Astrocyte (in vitro differentiated cells and primary cell): ENCODE results near the gene ESYT1. TPM values are rescaled to one million over a fixed set of nuclear protein-coding genes. Genes with fewer than 3 reads are reported as not detected.

Experiments
- DNase-seq: peaks from one replicate; pipeline ENCODE4 v3.0.0-alpha.2; 2010; ENCODE audit warnings: low read depth
- FAIRE-seq: peaks from 2 replicates; lab custom pipeline; 2011; peaks lifted over from hg19 to GRCh38; lab: Jason Lieb, UNC
- H2AFZ ChIP-seq: 2 replicates; pipeline ENCODE4 v1.6.0; 2012; ENCODE audit warnings: low read depth, low read length, inconsistent platforms
- H3K27ac ChIP-seq: 2 replicates; pipeline ENCODE4 v1.5.1; 2011; ENCODE audit warnings: low read depth, low read length, inconsistent platforms
- H3K27me3 ChIP-seq: 2 replicates; pipeline ENCODE4 v1.6.0; 2011; ENCODE audit warnings: low read length, inconsistent platforms; ENCODE audit not compliant: insufficient read depth
- H3K36me3 ChIP-seq: 2 replicates; pipeline ENCODE4 v1.5.1; 2011; ENCODE audit warnings: low read length, inconsistent platforms; ENCODE audit not compliant: insufficient read depth
- H3K4me1 ChIP-seq: 2 replicates; pipeline ENCODE4 v1.5.1; 2011; ENCODE audit warnings: low read length, inconsistent platforms; ENCODE audit not compliant: insufficient read depth
- H3K4me2 ChIP-seq: 2 replicates; pipeline ENCODE4 v1.6.0; 2012; ENCODE audit warnings: low read length, inconsistent platforms
- H3K4me3 ChIP-seq: 2 replicates; pipeline ENCODE4 v1.5.1; 2011; ENCODE audit warnings: low read depth, mild to moderate bottlenecking, low read length, inconsistent platforms; ENCODE audit not compliant: insufficient read depth
- H3K79me2 ChIP-seq: 2 replicates; pipeline ENCODE4 v1.6.0; 2012; ENCODE audit warnings: mild to moderate bottlenecking, low read length, inconsistent platforms; ENCODE audit not compliant: insufficient read depth
- H3K9ac ChIP-seq: 2 replicates; pipeline ENCODE4 v1.6.0; 2012; ENCODE audit warnings: mild to moderate bottlenecking, low read length, inconsistent platforms
- H3K9me3 ChIP-seq: 2 replicates; pipeline ENCODE4 v1.5.1; 2012; ENCODE audit warnings: low read depth, mild to moderate bottlenecking, low read length, inconsistent platforms; ENCODE audit not compliant: insufficient read depth
- H4K20me1 ChIP-seq: 2 replicates; pipeline ENCODE4 v1.6.0; 2012; ENCODE audit warnings: low read length, inconsistent platforms; ENCODE audit not compliant: insufficient read depth
- H3K27ac Mint-ChIP-seq: one replicate; pipeline ENCODE4 v1.8.0; 2021; ENCODE audit warnings: mild to moderate bottlenecking, mixed read lengths; ENCODE audit not compliant: unreplicated experiment
- H3K27me3 Mint-ChIP-seq: one replicate; pipeline ENCODE4 v1.8.0; 2021; ENCODE audit warnings: low read depth, mixed read lengths; ENCODE audit not compliant: unreplicated experiment
- H3K36me3 Mint-ChIP-seq: one replicate; pipeline ENCODE4 v1.8.0; 2021; ENCODE audit warnings: low read depth, mixed read lengths; ENCODE audit not compliant: unreplicated experiment
- H3K4me1 Mint-ChIP-seq: one replicate; pipeline ENCODE4 v1.8.0; 2021; ENCODE audit warnings: low read depth, mixed read lengths; ENCODE audit not compliant: unreplicated experiment
- H3K4me3 Mint-ChIP-seq: one replicate; pipeline ENCODE4 v1.8.0; 2021; ENCODE audit warnings: mild to moderate bottlenecking, moderate library complexity, mixed read lengths; ENCODE audit not compliant: unreplicated experiment
- H3K9me3 Mint-ChIP-seq: one replicate; pipeline ENCODE4 v1.8.0; 2021; ENCODE audit warnings: mild to moderate bottlenecking, mixed read lengths; ENCODE audit not compliant: unreplicated experiment
- CTCF ChIP-seq: IDR thresholded peaks from 2 replicates; pipeline ENCODE4 v1.5.1; 2011; ENCODE audit warnings: low read depth, mild to moderate bottlenecking, inconsistent platforms, low read length, moderate library complexity; ENCODE audit not compliant: insufficient read depth
- EZH2 ChIP-seq: IDR thresholded peaks from 2 replicates; pipeline ENCODE4 v1.6.1; 2012; ENCODE audit warnings: mild to moderate bottlenecking, low read length, inconsistent platforms; ENCODE audit not compliant: insufficient read depth
- total RNA-seq: library from RNA; stranded (reverse); gene quantifications from 2 replicates; pipeline ENCODE4 v1.2.1, GENCODE V29; 2021

Gene ESYT1
- total RNA-seq, 1 donor from 2014 or later, result 142 TPM

DNA sequence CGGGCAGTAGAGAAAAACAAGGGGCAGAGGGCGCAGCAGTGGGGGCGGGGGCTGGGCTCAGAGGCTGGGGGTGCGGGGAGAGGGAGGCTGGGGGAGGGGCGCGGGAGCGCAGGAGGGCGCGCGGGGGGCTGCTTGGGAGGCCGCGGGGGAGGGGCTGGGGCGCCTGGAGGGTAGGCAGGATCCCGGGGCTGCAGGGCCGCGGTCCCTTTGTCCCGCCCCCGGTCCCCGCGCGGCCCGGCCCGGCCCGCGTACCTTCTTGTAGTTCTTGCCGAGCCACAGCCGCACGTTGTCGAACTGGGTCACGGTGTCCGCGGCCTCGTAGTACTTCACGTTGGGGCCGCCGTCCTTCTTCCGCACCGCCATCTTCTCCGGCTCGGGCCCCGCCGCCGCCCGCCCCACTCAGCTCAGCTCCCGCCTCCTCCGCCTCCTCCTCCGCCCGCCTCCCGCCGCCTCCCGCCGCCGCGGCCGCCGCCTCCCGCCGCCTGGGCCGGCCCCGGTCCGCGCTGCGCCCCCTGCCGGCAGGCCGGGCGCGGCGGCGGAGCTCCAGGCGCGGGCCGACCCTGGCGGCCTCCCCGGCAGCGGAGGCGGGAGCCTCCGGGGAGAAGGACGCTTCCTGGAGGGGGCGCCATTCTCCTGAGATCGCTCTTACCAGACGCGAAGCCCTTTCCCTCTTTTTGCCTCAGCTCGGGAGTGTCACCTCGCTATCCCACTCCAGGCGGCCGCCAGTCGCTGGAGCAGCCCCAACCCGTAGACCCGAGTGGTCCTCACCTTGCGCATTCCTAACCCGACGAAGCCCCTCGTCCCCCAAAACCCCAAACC lies 61.2 kb downstream of the ESYT1 start, which contains the start of gene SMARCC2:
Gene SMARCC2, minus strand, starts transcription at position 385 of the 819 bp plus-strand sequence. Its CDS starts 22 bp downstream, at position 363.
- H3K4me3 ChIP-seq, result peak within 1 kb of the TSS; percentile 99
- no peak for FAIRE-seq
- Mint-ChIP-seq H3K9me3 (no peaks in the 10 kb centered on the region), H3K27ac (peak within 1 kb of the TSS; percentile 93), H3K36me3 (peaks cover 3% of the 10 kb centered on the region), H3K4me1 (peaks cover 6% of the 10 kb centered on the region), H3K4me3 (peak within 1 kb of the TSS; percentile 96), H3K27me3 (no peaks in the 10 kb centered on the region)
- peaks cover 30% of the 10 kb centered on the region for H3K79me2 ChIP-seq
- peaks cover 23% of the 10 kb centered on the region for H4K20me1 ChIP-seq
- H3K4me2 ChIP-seq, result peak within 1 kb of the TSS; percentile 100
- peak; percentile 47 for TF ChIP-seq CTCF
- TF ChIP-seq EZH2, result no peak
- H3K27ac ChIP-seq, result peak within 1 kb of the TSS; percentile 66
- peak within 1 kb of the TSS; percentile 100 for H2AFZ ChIP-seq
- peaks cover 13% of the 10 kb centered on the region for H3K4me1 ChIP-seq
- no peaks in the 10 kb centered on the region for H3K27me3 ChIP-seq
- H3K36me3 ChIP-seq, result peaks cover 14% of the 10 kb centered on the region
- peak; percentile 61 for DNase-seq
- no peaks in the 10 kb centered on the region for H3K9me3 ChIP-seq
- H3K9ac ChIP-seq, result peak within 1 kb of the TSS; percentile 92

GRCh38 chr12:56189918-56190694 lies 62.0 kb downstream of the ESYT1 start:
- peak overlapping the region; percentile 96 for H3K4me3 Mint-ChIP-seq
- no peaks in the 10 kb centered on the region for H3K27me3 Mint-ChIP-seq
- H3K4me2 ChIP-seq, result peak overlapping the region; percentile 100
- no peak for TF ChIP-seq CTCF
- TF ChIP-seq EZH2, result no peak
- peaks cover 30% of the 10 kb centered on the region for H3K79me2 ChIP-seq
- peaks cover 6% of the 10 kb centered on the region for H3K4me1 Mint-ChIP-seq
- peaks cover 9% of the 10 kb centered on the region for H3K36me3 ChIP-seq
- H3K9me3 Mint-ChIP-seq, result no peaks in the 10 kb centered on the region
- DNase-seq (peak; percentile 57), FAIRE-seq (no peak)
- H3K27ac ChIP-seq, result peak overlapping the region; percentile 66
- H3K36me3 Mint-ChIP-seq, result peaks cover 3% of the 10 kb centered on the region
- no peaks in the 10 kb centered on the region for H3K9me3 ChIP-seq
- H3K27me3 ChIP-seq, result no peaks in the 10 kb centered on the region
- H2AFZ ChIP-seq, result peak overlapping the region; percentile 100
- H4K20me1 ChIP-seq, result peaks cover 23% of the 10 kb centered on the region
- H3K4me3 ChIP-seq, result peak overlapping the region; percentile 99
- H3K27ac Mint-ChIP-seq, result peak overlapping the region; percentile 93
- peak overlapping the region; percentile 92 for H3K9ac ChIP-seq
- peaks cover 13% of the 10 kb centered on the region for H3K4me1 ChIP-seq
